Measurements from ENCODE around the gene CXCR5.

CXCR5 gene

GRCh38 chr11:118909619-118910308 lies 26.1 kb downstream of the CXCR5 start (continued):
- TF ChIP-seq ZNF280C (tag by site-specific recombination; IDR thresholded peaks at IDR 0.05) (no peak), ZNF610 (tag by site-specific recombination; IDR thresholded peaks at IDR 0.05; ENCODE audit: borderline replicate concordance) (no peak), MZF1 (tag by site-specific recombination; IDR thresholded peaks at IDR 0.05; ENCODE audit: borderline replicate concordance) (no peak; the same call in 1 of the 2 replicates), ZNF701 (tag by site-specific recombination; IDR thresholded peaks at IDR 0.05) (no peak), ZBTB1 (tag by site-specific recombination; IDR thresholded peaks at IDR 0.05) (no peak), HIC1 (tag by site-specific recombination; IDR thresholded peaks at IDR 0.05) (no peak; the same call in 1 of the 2 replicates), ZSCAN23 (tag by site-specific recombination; IDR thresholded peaks at IDR 0.05) (no peak), ZNF2 (tag by site-specific recombination; IDR thresholded peaks at IDR 0.05) (no peak), ZEB2 (tag by site-specific recombination; IDR thresholded peaks at IDR 0.05) (0 out of 2 replicates have a peak, but pooled peaks have one; percentile 3), EGR2 (tag by site-specific recombination; IDR thresholded peaks at IDR 0.05; ENCODE audit: low read depth) (peak; percentile 86), ZNF19 (tag by site-specific recombination; IDR thresholded peaks at IDR 0.05; ENCODE audit: low read depth) (no peak), ZNF48 (tag by site-specific recombination; IDR thresholded peaks at IDR 0.05) (no peak)

- Histone ChIP-seq H3K27ac (ENCODE audit: extremely low read depth, low read depth, low read length) (peak overlapping the region; percentile 65; the same call in 1 of the 2 replicates), H3K9me3 (ENCODE audit: control insufficient read depth, insufficient read depth, low read depth, low read length) (no peaks in the 10 kb centered on the region), H3K4me1 (ENCODE audit: control insufficient read depth, insufficient read depth, low read length) (peaks cover 14% of the 10 kb centered on the region), H3K4me3 (ENCODE audit: low read depth, low read length) (peak overlapping the region; percentile 33), H3K36me3 (ENCODE audit: control insufficient read depth in 2 of 2, insufficient read depth in 1 of 2, low read length in 2 of 2) (peaks cover 0 to 20% of the 10 kb centered on the region in 2 experiments; a peak in 2 of 3 replicates)
- ChIA-PET CTCF (interaction anchor here (0.6 to 6.9 kb wide), 4 partner anchors 18 to 450 kb away, joined by 3 to 196 read pairs (median 4); partner anchors contain the start of gene BCL9L), POLR2A (interaction anchor here (0.6 to 6.3 kb wide), 6 partner anchors 20 to 120 kb away, joined by 3 to 96 read pairs (median 4); partner anchors contain the start of gene DDX6)
- TF ChIP-seq ZBTB6 (tag by site-specific recombination; IDR thresholded peaks at IDR 0.05) = 0 out of 2 replicates have a peak, but pooled peaks have one; percentile 32
- TF ChIP-seq ZBTB20 (tag by site-specific recombination; IDR thresholded peaks at IDR 0.05) = peak; percentile 88
- TF ChIP-seq GLIS1 (tag by site-specific recombination; IDR thresholded peaks at IDR 0.05) = peak; percentile 20; the same call in 1 of the 2 replicates
- TF ChIP-seq GLIS2 (tag by site-specific recombination; IDR thresholded peaks at IDR 0.05) = peak; percentile 62
- no peak for TF ChIP-seq ZNF707 (tag by site-specific recombination; IDR thresholded peaks at IDR 0.05)
- TF ChIP-seq ZNF449 (tag by site-specific recombination; IDR thresholded peaks at IDR 0.05) = peak; percentile 49
- TF ChIP-seq ZIC2 (tag by site-specific recombination; IDR thresholded peaks at IDR 0.05) = peak; percentile 53
- peak; percentile 10; the same call in 1 of the 2 replicates for TF ChIP-seq PATZ1 (tag by site-specific recombination; IDR thresholded peaks at IDR 0.05)
- TF ChIP-seq ZBTB26 (tag by site-specific recombination; optimal IDR thresholded peaks at IDR 0.05) = peak; percentile 45
- TF ChIP-seq KLF10 (tag by site-specific recombination; IDR thresholded peaks at IDR 0.05) = peak; percentile 50; the same call in 1 of the 2 replicates
- no peak for TF ChIP-seq ZEB2 (tag by site-specific recombination; IDR thresholded peaks at IDR 0.05)
- TF ChIP-seq HOXD13 (CRISPR knock-in tag; IDR thresholded peaks at IDR 0.05; ENCODE audit: borderline replicate concordance) = no peak
Measured at GRCh38 chr11:118910309-118911112, 26.8 kb downstream of the CXCR5 start.
